ENCODE data around the gene TPMT. TPM values are rescaled to one million over a fixed set of nuclear protein-coding genes. Genes with fewer than 3 reads are reported as not detected.

TPMT gene
- total RNA-seq, 1 donor from 2014 or later = 13.6 TPM

- Histone ChIP-seq H3K9me3 (peaks cover 5% of the 10 kb centered on the region), H3K4me3 (no peak overlapping the region), H3K36me3 (peaks cover 70% of the 10 kb centered on the region), H3K4me1 (no peaks in the 10 kb centered on the region), H3K27ac (no peak overlapping the region), H3K27me3 (no peaks in the 10 kb centered on the region)
- intact Hi-C loops (cut with DNase I) = no loop called here
- DNase-seq = no peak
- peak; percentile 68 for ATAC-seq
- TF ChIP-seq CTCF (IDR thresholded peaks at IDR 0.05) = no peak
Observed at GRCh38 chr6:18166312-18167036, 11.6 kb upstream of the TPMT start.

GRCh38 chr6:18165751-18166150 is 10.9 kb upstream of the TPMT start:
- H3K4me3 ChIP-seq = no peak overlapping the region
- TF ChIP-seq CTCF (IDR thresholded peaks at IDR 0.05) = no peak
- intact Hi-C loops (cut with DNase I) = no loop called here
- ATAC-seq = no peak
- H3K4me1 ChIP-seq = no peaks in the 10 kb centered on the region
- DNase-seq = no peak
- H3K27ac ChIP-seq = no peak overlapping the region
- peaks cover 73% of the 10 kb centered on the region for H3K36me3 ChIP-seq
- no peaks in the 10 kb centered on the region for H3K27me3 ChIP-seq
- peaks cover 5% of the 10 kb centered on the region for H3K9me3 ChIP-seq

- intact Hi-C loops (cut with DNase I) = no loop called here
- DNase-seq (no peak), ATAC-seq (no peak)
- Histone ChIP-seq H3K36me3 (peaks cover 61% of the 10 kb centered on the region), H3K4me3 (no peak overlapping the region), H3K27me3 (no peaks in the 10 kb centered on the region), H3K9me3 (no peaks in the 10 kb centered on the region), H3K27ac (no peak overlapping the region), H3K4me1 (no peaks in the 10 kb centered on the region)
- TF ChIP-seq CTCF (IDR thresholded peaks at IDR 0.05) = no peak
Observed at GRCh38 chr6:18162401-18162800, 7.5 kb upstream of the TPMT start.

- no peak for TF ChIP-seq CTCF (IDR thresholded peaks at IDR 0.05)
- no peak for DNase-seq
- H3K4me3 ChIP-seq = no peak overlapping the region
- peaks cover 51% of the 10 kb centered on the region for H3K36me3 ChIP-seq
- no peaks in the 10 kb centered on the region for H3K9me3 ChIP-seq
- intact Hi-C loops (cut with DNase I) = no loop called here
- ATAC-seq = peak; percentile 36
- no peaks in the 10 kb centered on the region for H3K27me3 ChIP-seq
- H3K4me1 ChIP-seq = peaks cover under 1% of the 10 kb centered on the region
- no peak overlapping the region for H3K27ac ChIP-seq
Observed at GRCh38 chr6:18161431-18161830, 6.6 kb upstream of the TPMT start.

- no peak for TF ChIP-seq CTCF (IDR thresholded peaks at IDR 0.05)
- H3K36me3 ChIP-seq = peaks cover 48% of the 10 kb centered on the region
- DNase-seq (no peak), ATAC-seq (no peak)
- H3K27me3 ChIP-seq = no peaks in the 10 kb centered on the region
- no peak overlapping the region for H3K27ac ChIP-seq
- H3K9me3 ChIP-seq = no peaks in the 10 kb centered on the region
- H3K4me3 ChIP-seq = no peak overlapping the region
- intact Hi-C loops (cut with DNase I) = no loop called here
- peaks cover 5% of the 10 kb centered on the region for H3K4me1 ChIP-seq
Observed at GRCh38 chr6:18160911-18161310, 6.0 kb upstream of the TPMT start.

Data from upper lobe of right lung (tissue), 1 donor.